ENCODE results near the gene LY6G5C. TPM values are rescaled to one million over a fixed set of nuclear protein-coding genes. Genes with fewer than 3 reads are reported as not detected.

Gene LY6G5C
- total and polyA plus RNA-seq, 2 of the 13 experiments (the other 11 are each of a cell fraction or from before 2014, with no cell fraction given), result 0.33 to 0.55 TPM

DNA sequence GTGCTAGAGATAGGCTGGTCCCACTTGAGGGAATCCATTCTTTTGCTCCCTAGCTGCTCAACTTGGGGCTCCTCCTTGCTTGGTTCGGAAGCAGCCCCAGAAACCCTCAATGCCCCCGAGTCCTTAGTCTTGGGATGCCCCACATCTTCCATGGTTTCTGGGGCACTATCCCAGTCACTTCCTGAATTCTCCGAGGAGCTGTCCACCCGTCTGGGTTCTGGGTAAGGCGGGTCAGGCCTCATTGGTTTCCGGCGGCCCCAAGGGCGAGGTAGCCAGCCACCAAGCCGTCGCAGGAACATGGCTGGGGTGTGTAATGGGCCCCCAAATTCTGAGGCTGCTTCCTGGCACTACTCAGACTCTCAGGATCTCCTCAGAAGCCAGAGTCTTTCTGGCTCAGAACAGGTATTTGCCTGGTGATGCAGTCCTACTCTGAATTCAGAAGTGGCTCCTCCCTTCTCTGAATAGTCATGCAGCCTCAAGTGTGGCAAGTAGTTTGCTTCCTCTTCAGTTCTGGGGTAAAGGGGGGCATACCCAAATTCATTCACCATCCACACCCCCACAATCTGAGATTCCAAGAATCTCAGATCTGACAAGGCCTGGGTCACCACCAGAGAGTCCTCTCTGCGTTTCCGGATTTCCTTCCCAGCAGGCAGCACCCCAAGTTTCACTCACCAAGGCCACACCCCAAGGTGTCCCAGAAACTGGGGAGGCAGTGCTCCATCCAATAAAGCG lies 21.1 kb downstream of the LY6G5C start (continued):
- TF ChIP-seq, protein P1, sequence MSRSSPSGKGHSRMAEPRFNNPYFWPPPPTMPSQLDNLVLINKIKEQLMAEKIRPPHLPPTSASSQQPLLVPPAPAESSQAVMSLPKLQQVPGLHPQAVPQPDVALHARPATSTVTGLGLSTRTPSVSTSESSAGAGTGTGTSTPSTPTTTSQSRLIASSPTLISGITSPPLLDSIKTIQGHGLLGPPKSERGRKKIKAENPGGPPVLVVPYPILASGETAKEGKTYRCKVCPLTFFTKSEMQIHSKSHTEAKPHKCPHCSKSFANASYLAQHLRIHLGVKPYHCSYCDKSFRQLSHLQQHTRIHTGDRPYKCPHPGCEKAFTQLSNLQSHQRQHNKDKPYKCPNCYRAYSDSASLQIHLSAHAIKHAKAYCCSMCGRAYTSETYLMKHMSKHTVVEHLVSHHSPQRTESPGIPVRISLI (CRISPR knock-in tag; IDR thresholded peaks at IDR 0.05; ENCODE audit: borderline replicate concordance), result no peak
- TF ChIP-seq, protein P2, sequence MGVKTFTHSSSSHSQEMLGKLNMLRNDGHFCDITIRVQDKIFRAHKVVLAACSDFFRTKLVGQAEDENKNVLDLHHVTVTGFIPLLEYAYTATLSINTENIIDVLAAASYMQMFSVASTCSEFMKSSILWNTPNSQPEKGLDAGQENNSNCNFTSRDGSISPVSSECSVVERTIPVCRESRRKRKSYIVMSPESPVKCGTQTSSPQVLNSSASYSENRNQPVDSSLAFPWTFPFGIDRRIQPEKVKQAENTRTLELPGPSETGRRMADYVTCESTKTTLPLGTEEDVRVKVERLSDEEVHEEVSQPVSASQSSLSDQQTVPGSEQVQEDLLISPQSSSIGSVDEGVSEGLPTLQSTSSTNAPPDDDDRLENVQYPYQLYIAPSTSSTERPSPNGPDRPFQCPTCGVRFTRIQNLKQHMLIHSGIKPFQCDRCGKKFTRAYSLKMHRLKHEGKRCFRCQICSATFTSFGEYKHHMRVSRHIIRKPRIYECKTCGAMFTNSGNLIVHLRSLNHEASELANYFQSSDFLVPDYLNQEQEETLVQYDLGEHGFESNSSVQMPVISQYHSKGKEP (CRISPR knock-in tag; IDR thresholded peaks at IDR 0.05), result no peak
- no peak for TF ChIP-seq SP1 (IDR thresholded peaks at IDR 0.05)
- no peak for TF ChIP-seq SP1 (CRISPR knock-in tag; IDR thresholded peaks at IDR 0.05)
- TF ChIP-seq ZMYM3 (CRISPR knock-in tag; IDR thresholded peaks at IDR 0.05), result no peak
- no peak for TF ChIP-seq THAP11 (CRISPR knock-in tag; IDR thresholded peaks at IDR 0.05)
- TF ChIP-seq REPIN1 (CRISPR knock-in tag; IDR thresholded peaks at IDR 0.05; ENCODE audit: borderline replicate concordance, low read depth), result no peak
- TF ChIP-seq, protein P3, sequence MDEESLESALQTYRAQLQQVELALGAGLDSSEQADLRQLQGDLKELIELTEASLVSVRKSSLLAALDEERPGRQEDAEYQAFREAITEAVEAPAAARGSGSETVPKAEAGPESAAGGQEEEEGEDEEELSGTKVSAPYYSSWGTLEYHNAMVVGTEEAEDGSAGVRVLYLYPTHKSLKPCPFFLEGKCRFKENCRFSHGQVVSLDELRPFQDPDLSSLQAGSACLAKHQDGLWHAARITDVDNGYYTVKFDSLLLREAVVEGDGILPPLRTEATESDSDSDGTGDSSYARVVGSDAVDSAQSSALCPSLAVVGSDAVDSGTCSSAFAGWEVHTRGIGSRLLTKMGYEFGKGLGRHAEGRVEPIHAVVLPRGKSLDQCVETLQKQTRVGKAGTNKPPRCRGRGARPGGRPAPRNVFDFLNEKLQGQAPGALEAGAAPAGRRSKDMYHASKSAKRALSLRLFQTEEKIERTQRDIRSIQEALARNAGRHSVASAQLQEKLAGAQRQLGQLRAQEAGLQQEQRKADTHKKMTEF (CRISPR knock-in tag; IDR thresholded peaks at IDR 0.05), result no peak
- TF ChIP-seq ZNF629 (CRISPR knock-in tag; conservative IDR thresholded peaks at IDR 0.05), result no peak
- no peak for TF ChIP-seq ZNF644 (CRISPR knock-in tag; IDR thresholded peaks at IDR 0.05; ENCODE audit: low read depth)
- no peak for TF ChIP-seq ZNF441 (CRISPR knock-in tag; IDR thresholded peaks at IDR 0.05; ENCODE audit: borderline replicate concordance)
- TF ChIP-seq ZNF446 (CRISPR knock-in tag; IDR thresholded peaks at IDR 0.05), result no peak
- TF ChIP-seq MED1 (CRISPR knock-in tag; IDR thresholded peaks at IDR 0.05), result no peak
- TF ChIP-seq, protein P4, sequence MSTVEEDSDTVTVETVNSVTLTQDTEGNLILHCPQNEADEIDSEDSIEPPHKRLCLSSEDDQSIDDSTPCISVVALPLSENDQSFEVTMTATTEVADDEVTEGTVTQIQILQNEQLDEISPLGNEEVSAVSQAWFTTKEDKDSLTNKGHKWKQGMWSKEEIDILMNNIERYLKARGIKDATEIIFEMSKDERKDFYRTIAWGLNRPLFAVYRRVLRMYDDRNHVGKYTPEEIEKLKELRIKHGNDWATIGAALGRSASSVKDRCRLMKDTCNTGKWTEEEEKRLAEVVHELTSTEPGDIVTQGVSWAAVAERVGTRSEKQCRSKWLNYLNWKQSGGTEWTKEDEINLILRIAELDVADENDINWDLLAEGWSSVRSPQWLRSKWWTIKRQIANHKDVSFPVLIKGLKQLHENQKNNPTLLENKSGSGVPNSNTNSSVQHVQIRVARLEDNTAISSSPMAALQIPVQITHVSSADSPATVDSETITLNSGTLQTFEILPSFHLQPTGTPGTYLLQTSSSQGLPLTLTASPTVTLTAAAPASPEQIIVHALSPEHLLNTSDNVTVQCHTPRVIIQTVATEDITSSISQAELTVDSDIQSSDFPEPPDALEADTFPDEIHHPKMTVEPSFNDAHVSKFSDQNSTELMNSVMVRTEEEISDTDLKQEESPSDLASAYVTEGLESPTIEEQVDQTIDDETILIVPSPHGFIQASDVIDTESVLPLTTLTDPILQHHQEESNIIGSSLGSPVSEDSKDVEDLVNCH (CRISPR knock-in tag; IDR thresholded peaks at IDR 0.05), result no peak
- TF ChIP-seq SKI (IDR thresholded peaks at IDR 0.05; ENCODE audit: partially characterized antibody), result no peak
- TF ChIP-seq NCOA5 (CRISPR knock-in tag; IDR thresholded peaks at IDR 0.05), result no peak
- TF ChIP-seq SIN3A (IDR thresholded peaks at IDR 0.05; ENCODE audit: borderline replicate concordance, low read depth, low read length), result peak; percentile 31; the same call in 1 of the 2 replicates
- TF ChIP-seq EED (CRISPR knock-in tag; IDR thresholded peaks at IDR 0.05), result no peak
- TF ChIP-seq ZC3H4 (CRISPR knock-in tag; IDR thresholded peaks at IDR 0.05; ENCODE audit: borderline replicate concordance), result no peak
- TF ChIP-seq SNRNP70 (IDR thresholded peaks at IDR 0.05; ENCODE audit: low read depth, low read length), result no peak
- no peak for TF ChIP-seq TEAD3 (CRISPR knock-in tag; optimal IDR thresholded peaks at IDR 0.05; ENCODE audit: borderline replicate concordance)
- TF ChIP-seq ARNT (IDR thresholded peaks at IDR 0.05), result no peak
- TF ChIP-seq PRPF4 (IDR thresholded peaks at IDR 0.05; ENCODE audit: low read depth, low read length, poor library complexity, severe bottlenecking), result no peak
- no peak for TF ChIP-seq CEBPG (CRISPR knock-in tag; IDR thresholded peaks at IDR 0.05)
- no peak for TF ChIP-seq ATM (IDR thresholded peaks at IDR 0.05; ENCODE audit: borderline replicate concordance)
- TF ChIP-seq ZNF33A (CRISPR knock-in tag; IDR thresholded peaks at IDR 0.05; ENCODE audit: borderline replicate concordance), result no peak
- no peak for TF ChIP-seq MEIS1 (CRISPR knock-in tag; IDR thresholded peaks at IDR 0.05; ENCODE audit: borderline replicate concordance)
